H1 (cell line): ENCODE measurements around the gene RTL9. TPM values are rescaled to one million over a fixed set of nuclear protein-coding genes. Genes with fewer than 3 reads are reported as not detected.

Experiments
- CTCF ChIA-PET: fragments of 300-600 bp; sonication (Branson Sonifier 250); formaldehyde crosslinking; loops from one replicate; lab custom pipeline; 2021; ENCODE audit not compliant: partially characterized antibody; lab: Charles Lee
- POLR2A ChIA-PET: fragments of 300-600 bp; sonication (Branson Sonifier 250); formaldehyde crosslinking; loops from one replicate; lab custom pipeline; 2021; ENCODE audit warnings: inconsistent platforms; ENCODE audit not compliant: partially characterized antibody; lab: Charles Lee
- DNase-seq, 2 experiments: peaks; one replicate each; pipeline versions ENCODE4 v3.0.0 to v3.0.0-alpha.2; 2010 to 2022; ENCODE audit warnings: low spot score in 2 of 2, low read depth in 1 of 2, mixed read lengths in 1 of 2
- FAIRE-seq: peaks from 2 replicates; lab custom pipeline; 2011; peaks lifted over from hg19 to GRCh38; lab: Jason Lieb, UNC
- H2AFZ ChIP-seq: 2 replicates; pipeline ENCODE4 v1.8.1; 2012; ENCODE audit warnings: low read length, inconsistent platforms
- H2AK5ac ChIP-seq: 2 replicates; pipeline ENCODE4 v1.6.1; 2013; ENCODE audit warnings: low read depth, low read length
- H2BK120ac ChIP-seq: replicated peaks from 2 replicates; pipeline ENCODE3; 2013; ENCODE audit warnings: low read depth, low read length, inconsistent platforms
- H2BK12ac ChIP-seq: 2 replicates; pipeline ENCODE4 v1.6.1; 2013; ENCODE audit warnings: low read depth, low read length
- H2BK15ac ChIP-seq: 2 replicates; pipeline ENCODE4 v1.6.1; 2013; ENCODE audit warnings: low read length
- H2BK20ac ChIP-seq: 2 replicates; pipeline ENCODE4 v1.6.1; 2013; ENCODE audit warnings: low read length
- H2BK5ac ChIP-seq: 2 replicates; pipeline ENCODE4 v1.6.1; 2013; ENCODE audit warnings: low read depth, low read length
- H3K14ac ChIP-seq: 2 replicates; pipeline ENCODE4 v1.6.1; 2013; ENCODE audit warnings: inconsistent platforms; ENCODE audit not compliant: insufficient read length
- H3K18ac ChIP-seq: 2 replicates; pipeline ENCODE4 v1.6.1; 2013; ENCODE audit warnings: low read length; ENCODE audit errors: extremely low read depth
- H3K23ac ChIP-seq: 2 replicates; pipeline ENCODE4 v1.6.1; 2013; ENCODE audit warnings: inconsistent platforms; ENCODE audit not compliant: insufficient read length
- H3K23me2 ChIP-seq: 2 replicates; pipeline ENCODE4 v1.6.1; 2013; ENCODE audit warnings: low read depth, low read length
- H3K27ac ChIP-seq: 2 replicates; pipeline ENCODE4 v1.6.1; 2011; ENCODE audit warnings: low read depth, low read length, inconsistent platforms
- H3K27me3 ChIP-seq, 4 experiments: replicated peaks in 1 of 4; 1 replicate in 1 of 4; 2 replicates in 3 of 4; pipeline versions ENCODE4 v1.6.1 to v1.8.1; 2011 to 2013; ENCODE audit warnings: low read length in 3 of 4, mild to moderate bottlenecking in 3 of 4, inconsistent platforms in 2 of 4, mixed read lengths in 2 of 4, moderate library complexity in 1 of 4; ENCODE audit not compliant: control insufficient read depth in 3 of 4, insufficient read depth in 3 of 4; ENCODE audit errors: extremely low read depth in 1 of 4
- H3K36me3 ChIP-seq, 4 experiments: 2 replicates each; pipeline versions ENCODE4 v1.6.1 to v1.8.1; 2011 to 2013; ENCODE audit warnings: mild to moderate bottlenecking in 4 of 4, low read length in 3 of 4, moderate library complexity in 2 of 4, control low read depth in 1 of 4, inconsistent platforms in 1 of 4; ENCODE audit not compliant: insufficient read depth in 4 of 4, control insufficient read depth in 2 of 4
- H3K4ac ChIP-seq: replicated peaks from 2 replicates; pipeline ENCODE3; 2013; ENCODE audit warnings: low read length, low read depth, mixed read lengths, inconsistent platforms; ENCODE audit not compliant: insufficient read length
- H3K4me1 ChIP-seq, 4 experiments: replicated peaks in 1 of 4; 1 replicate in 1 of 4; 2 replicates in 3 of 4; pipeline versions ENCODE4 v1.6.1 to v1.8.1; 2011 to 2013; ENCODE audit warnings: low read length in 3 of 4, inconsistent platforms in 2 of 4, mixed read lengths in 1 of 4; ENCODE audit not compliant: insufficient read depth in 4 of 4, control insufficient read depth in 3 of 4
- H3K4me2 ChIP-seq, 2 experiments: 2 replicates each; pipeline versions ENCODE4 v1.6.1 to v1.8.1; 2011 to 2013; ENCODE audit warnings: low read depth in 2 of 2, low read length in 2 of 2, control low read depth in 1 of 2, inconsistent platforms in 1 of 2, mild to moderate bottlenecking in 1 of 2; ENCODE audit not compliant: insufficient read depth in 1 of 2
- H3K4me3 ChIP-seq, 4 experiments: fragments of 200-600, 300-600 bp in 1 of 4; sonication (generic), shearing (Covaris generic), sonication (Bioruptor Twin) in 1 of 4; 2 replicates each; pipeline versions ENCODE4 v1.5.1 to v1.8.1; 2011 to 2016; ENCODE audit warnings: low read length in 4 of 4, low read depth in 3 of 4, control low read depth in 2 of 4, inconsistent platforms in 2 of 4, mild to moderate bottlenecking in 2 of 4, mixed read lengths in 1 of 4, moderate library complexity in 1 of 4; ENCODE audit not compliant: insufficient read depth in 2 of 4; ENCODE audit errors: extremely low read depth in 1 of 4
- H3K56ac ChIP-seq: replicated peaks from 2 replicates; pipeline ENCODE3; 2013; ENCODE audit warnings: low read depth, mild to moderate bottlenecking, mixed read lengths, low read length, inconsistent platforms; ENCODE audit not compliant: insufficient read length
- H3K79me1 ChIP-seq: 2 replicates; pipeline ENCODE4 v1.6.1; 2013; ENCODE audit warnings: low read depth, low read length, control low read depth
- H3K79me2 ChIP-seq, 2 experiments: 2 replicates each; pipeline versions ENCODE4 v1.6.1 to v1.8.1; 2012 to 2013; ENCODE audit warnings: low read length in 2 of 2, mild to moderate bottlenecking in 2 of 2, inconsistent platforms in 1 of 2; ENCODE audit not compliant: insufficient read depth in 2 of 2, control insufficient read depth in 1 of 2
- H3K9ac ChIP-seq, 4 experiments: replicated peaks in 1 of 4; 1 replicate in 1 of 4; 2 replicates in 3 of 4; pipeline versions ENCODE4 v1.6.1 to v1.8.1; 2011 to 2013; ENCODE audit warnings: low read depth in 3 of 4, low read length in 3 of 4, control low read depth in 2 of 4, mild to moderate bottlenecking in 2 of 4, moderate library complexity in 2 of 4, inconsistent platforms in 1 of 4; ENCODE audit errors: extremely low read depth in 1 of 4
- H3K9me3 ChIP-seq, 2 experiments: 2 replicates each; pipeline versions ENCODE4 v1.6.1 to v1.8.1; 2012 to 2013; ENCODE audit warnings: mild to moderate bottlenecking in 2 of 2, moderate library complexity in 2 of 2, control low read depth in 1 of 2, inconsistent platforms in 1 of 2, low read depth in 1 of 2, low read length in 1 of 2, mixed read lengths in 1 of 2; ENCODE audit not compliant: insufficient read depth in 2 of 2
- H4K20me1 ChIP-seq, 2 experiments: replicated peaks in 1 of 2; 2 replicates each; pipeline versions ENCODE3 to v1.8.1; 2011 to 2013; ENCODE audit warnings: inconsistent platforms in 2 of 2, low read length in 2 of 2, mild to moderate bottlenecking in 1 of 2; ENCODE audit not compliant: insufficient read depth in 2 of 2, control insufficient read depth in 1 of 2
- H4K5ac ChIP-seq: 2 replicates; pipeline ENCODE4 v1.6.1; 2013; ENCODE audit warnings: low read length, low read depth, mixed read lengths, inconsistent platforms; ENCODE audit not compliant: insufficient read length
- H4K8ac ChIP-seq: 2 replicates; pipeline ENCODE4 v1.8.0; 2013; ENCODE audit warnings: mild to moderate bottlenecking, moderate library complexity, low read length, inconsistent platforms; ENCODE audit not compliant: insufficient read depth; ENCODE audit errors: extremely low read depth
- H4K91ac ChIP-seq: replicated peaks from 2 replicates; pipeline ENCODE3; 2013; ENCODE audit warnings: low read length, mixed read lengths, inconsistent platforms; ENCODE audit not compliant: insufficient read length
- BACH1 ChIP-seq: IDR thresholded peaks from 2 replicates; pipeline ENCODE4 v1.6.1; 2012; ENCODE audit warnings: low read length, improper control_type of control experiment
- CHD2 ChIP-seq: IDR thresholded peaks from 2 replicates; pipeline ENCODE4 v1.6.1; 2012; ENCODE audit warnings: low read length, improper control_type of control experiment
- HDAC2 ChIP-seq, 2 experiments: fragments of 300-600 bp in 1 of 2; sonication (generic) in 1 of 2; IDR thresholded peaks; 2 replicates each; pipeline ENCODE4 v1.6.1; 2011 to 2012; ENCODE audit warnings: low read depth in 2 of 2, low read length in 2 of 2, mild to moderate bottlenecking in 2 of 2, moderate library complexity in 2 of 2, borderline replicate concordance in 1 of 2, inconsistent platforms in 1 of 2
- KDM4A ChIP-seq: IDR thresholded peaks from one replicate; pipeline ENCODE4 v1.7.1; 2012; ENCODE audit warnings: low read depth, mild to moderate bottlenecking, moderate library complexity, low read length, inconsistent platforms; ENCODE audit not compliant: severe bottlenecking
- RXRA ChIP-seq: IDR thresholded peaks from 2 replicates; pipeline ENCODE4 v1.6.1; 2011; ENCODE audit warnings: low read depth, mild to moderate bottlenecking, low read length, moderate library complexity; ENCODE audit not compliant: insufficient read depth
- SUZ12 ChIP-seq: fragments of 200-600 bp; sonication (generic); IDR thresholded peaks from 2 replicates; pipeline ENCODE4 v1.6.1; 2012; ENCODE audit warnings: mild to moderate bottlenecking, inconsistent platforms, low read length, moderate library complexity, mixed read lengths
- TAF1 ChIP-seq: IDR thresholded peaks from 2 replicates; pipeline ENCODE4 v1.6.1; 2011; ENCODE audit warnings: mild to moderate bottlenecking, low read depth, low read length
- TEAD4 ChIP-seq: IDR thresholded peaks from 2 replicates; pipeline ENCODE4 v1.6.1; 2012; ENCODE audit warnings: low read depth, low read length, inconsistent platforms, mixed read lengths
- YY1 ChIP-seq: IDR thresholded peaks from 2 replicates; pipeline ENCODE4 v1.6.1; 2011; ENCODE audit warnings: low read depth, mild to moderate bottlenecking, low read length
- ZNF274 ChIP-seq: IDR thresholded peaks from 2 replicates; pipeline ENCODE4 v1.7.0; 2012; ENCODE audit warnings: low read length, borderline replicate concordance; ENCODE audit errors: extremely low read depth
- WGBS, 2 experiments: shearing (Covaris generic) in 1 of 2; methylation state at CpG; one replicate each; pipeline versions ENCODE4 v1.1.6 to v1.1.7; 2013 to 2015; ENCODE audit warnings: low lambda C conversion rate in 2 of 2, mixed read lengths in 2 of 2, inconsistent platforms in 1 of 2, low coverage in 1 of 2, missing lambda C conversion rate in 1 of 2; ENCODE audit not compliant: insufficient replicate concordance in 2 of 2, insufficient coverage in 1 of 2, insufficient read length in 1 of 2; ENCODE audit errors: extremely low coverage in 1 of 2, missing lambda C conversion rate in 1 of 2; 5-methylcytosine and 5-hydroxymethylcytosine counted together
- polyA plus RNA-seq, 7 experiments: library from polyadenylated mRNA; depleted of rRNA in 3 of 7; stranded (reverse) in 5 of 7; unstranded in 2 of 7; fragments of >200 nt in 5 of 7; fragments of 200-250 nt in 2 of 7; gene quantifications; 1 replicate in 5 of 7; 2 replicates in 1 of 7; 4 replicates in 1 of 7; pipeline versions ENCODE4 v1.2.1 to v1.2.3, GENCODE V29; 2011 to 2013; ENCODE audit warnings: missing spikeins in 2 of 7, mixed read lengths in 2 of 7
- total RNA-seq: library from RNA; stranded (reverse); fragmentation: NEBNext Ultra II Directional; extraction: Animal tissue kit (Norgen Biotek cat#: 25700); gene quantifications from 2 replicates; pipeline ENCODE4 v1.2.1, GENCODE V29; 2021
- TF ChIP-seq, protein P1 (sequence below): IDR thresholded peaks from 2 replicates; pipeline ENCODE4 v1.6.1; 2011; ENCODE audit warnings: low read depth, mild to moderate bottlenecking, low read length; ENCODE audit not compliant: insufficient read depth

RTL9 gene
- total and polyA plus RNA-seq, 2 of the 8 experiments (the other 6 are each of a cell fraction or from before 2014, with no cell fraction given), result 0.09 to 0.20 TPM

- CTCF ChIA-PET, result interaction anchor here (0.6 to 1.4 kb wide), 4 partner anchors 47 to 158 kb away, joined by 3 to 4 read pairs (median 4); no protein-coding TSS in a partner anchor
- Histone ChIP-seq H3K27me3 (no peaks in the 10 kb centered on the region), H3K4me3 (peak overlapping the region; percentile 79 to 97 (median 87)), H2AK5ac (no peak overlapping the region), H2BK20ac (no peak overlapping the region), H3K36me3 (no peaks in the 10 kb centered on the region), H4K8ac (peak overlapping the region; percentile 92), H3K56ac (no peak overlapping the region), H3K18ac (no peak overlapping the region; the same call in 1 of the 2 replicates), H2AFZ (no peak overlapping the region), H2BK120ac (no peak overlapping the region), H2BK5ac (no peak overlapping the region; the same call in 1 of the 2 replicates), H3K9me3 (no peaks in the 10 kb centered on the region), H3K9ac (peak overlapping the region; percentile 66 to 88 (median 82)), H4K91ac (peak overlapping the region; percentile 15), H2BK15ac (no peak overlapping the region), H4K5ac (peak overlapping the region; percentile 43), H3K4ac (no peak overlapping the region), H3K27ac (no peak overlapping the region; the same call in 1 of the 2 replicates), H2BK12ac (no peak overlapping the region), H3K4me2 (peak overlapping the region; percentile 60 to 92), H3K79me2 (peaks cover 0 to 49% of the 10 kb centered on the region in 2 experiments; a peak in 3 of 4 replicates), H4K20me1 (no peaks in the 10 kb centered on the region), H3K23ac (no peak overlapping the region), H3K79me1 (no peaks in the 10 kb centered on the region), H3K23me2 (0 out of 2 replicates have a peak, but pooled peaks cover 4% of the 10 kb centered on the region), H3K14ac (no peak overlapping the region), H3K4me1 (peaks cover 0 to 17% (median 2%) of the 10 kb centered on the region in 4 experiments; a peak in 4 of 7 replicates)
- DNase-seq (peak in 1 of 2 experiments; percentile 47), FAIRE-seq (no peak)
- POLR2A ChIA-PET, result interaction anchor here (1.0 to 1.6 kb wide), 3 partner anchors 18 to 107 kb away, joined by 4 read pairs; no protein-coding TSS in a partner anchor
- WGBS, 2 experiments, result 0% methylated on average over 26 of the region's 40 CpGs; no CpG with 5 or more reads in 1 of the 2 experiments
- TF ChIP-seq TEAD4, result no peak
- TF ChIP-seq YY1, result no peak
- peak; percentile 37 for TF ChIP-seq KDM4A
- no peak for TF ChIP-seq RXRA
- no peak for TF ChIP-seq ZNF274
- no peak for TF ChIP-seq SUZ12
- TF ChIP-seq HDAC2 (IDR thresholded peaks at IDR 0.05; ENCODE audit: borderline replicate concordance in 1 of 2, low read depth in 2 of 2, low read length in 2 of 2), result no peak
- TF ChIP-seq TAF1, result 0 out of 2 replicates have a peak, but pooled peaks have one; percentile 9
- TF ChIP-seq, protein P1, sequence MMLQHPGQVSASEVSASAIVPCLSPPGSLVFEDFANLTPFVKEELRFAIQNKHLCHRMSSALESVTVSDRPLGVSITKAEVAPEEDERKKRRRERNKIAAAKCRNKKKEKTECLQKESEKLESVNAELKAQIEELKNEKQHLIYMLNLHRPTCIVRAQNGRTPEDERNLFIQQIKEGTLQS, result no peak
- TF ChIP-seq BACH1, result no peak
- no peak for TF ChIP-seq CHD2
Measured at GRCh38 chrX:110317061-110317819, 41.4 kb upstream of the RTL9 start.
